ENCODE results near the gene XYLT2.

Gene XYLT2

DNA sequence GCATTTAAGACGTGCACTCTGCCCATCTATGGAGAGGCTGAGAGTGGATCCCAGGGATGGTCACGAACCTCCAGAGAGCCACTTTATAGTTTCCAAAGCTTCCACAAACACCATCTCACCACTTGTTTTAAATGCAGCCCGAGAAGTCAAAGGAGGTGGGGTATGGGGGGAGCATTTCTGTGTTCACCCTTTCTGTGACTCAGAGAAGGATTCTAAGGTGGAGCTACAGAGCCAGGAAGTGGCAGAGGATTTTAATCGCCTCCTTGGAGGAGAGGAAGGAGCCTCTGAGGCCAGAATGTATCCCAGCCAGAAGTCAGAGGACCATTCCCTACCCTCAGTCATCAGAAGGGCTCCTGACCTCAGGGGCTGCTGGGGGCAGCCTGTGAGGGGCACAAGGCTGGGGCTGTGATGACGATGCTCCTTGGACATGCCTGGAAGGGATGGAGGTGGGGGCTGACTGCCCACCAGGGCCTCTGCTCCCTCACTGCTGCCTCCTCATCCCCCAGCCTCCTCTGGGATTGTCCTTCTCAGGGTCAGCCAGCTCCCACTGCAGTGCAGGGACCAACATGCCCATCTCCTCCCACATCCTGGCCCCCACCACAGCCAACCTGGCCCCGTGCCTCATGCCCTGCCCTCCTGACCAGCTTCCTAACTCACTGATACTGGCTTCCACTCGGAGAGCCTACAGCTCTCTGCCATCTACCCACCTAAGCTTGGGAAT, 2.8 kb downstream of the XYLT2 start:
- DNase-seq (ENCODE audit: low spot score) = peak; percentile 58

DNA sequence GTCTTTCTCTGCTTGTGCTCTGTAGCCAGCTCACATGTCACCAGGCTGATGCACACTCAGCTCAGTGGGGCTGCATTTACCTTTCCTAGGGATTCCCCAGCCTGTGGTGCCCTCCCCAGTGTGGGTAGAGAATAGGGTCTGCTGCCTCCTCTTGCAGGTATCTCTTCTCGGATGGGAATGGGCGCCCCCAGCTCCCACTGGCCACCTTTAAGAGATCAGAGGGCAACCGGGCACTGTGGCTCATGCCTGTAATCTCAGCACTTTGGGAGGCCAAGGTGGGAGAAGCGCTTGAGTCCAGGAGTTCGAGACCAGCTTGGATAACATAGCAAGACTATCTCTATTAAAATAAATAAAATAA, 3.3 kb downstream of the XYLT2 start:
- DNase-seq (ENCODE audit: low spot score) = no peak

DNA sequence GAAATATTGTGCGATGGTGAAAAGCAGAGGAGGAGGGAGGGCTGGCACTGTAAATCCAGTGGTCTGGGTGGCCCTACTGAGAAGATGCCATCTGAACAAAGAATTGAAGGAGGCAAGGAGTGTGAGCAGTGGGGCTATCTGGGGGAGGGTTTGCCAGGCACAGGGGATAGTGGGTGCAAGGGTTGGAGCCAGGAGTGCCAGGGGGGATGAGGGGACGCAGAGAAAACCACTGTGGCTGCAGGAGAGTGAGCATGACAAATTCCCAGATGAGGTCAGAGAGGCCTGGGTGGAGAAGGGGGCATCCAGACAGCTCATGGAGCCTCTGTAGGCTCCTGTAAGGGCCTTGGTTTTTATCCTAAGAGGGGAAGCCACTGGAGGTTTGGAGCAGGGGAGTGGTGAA, 4.8 kb downstream of the XYLT2 start:
- DNase-seq (ENCODE audit: low spot score) = no peak

DNA sequence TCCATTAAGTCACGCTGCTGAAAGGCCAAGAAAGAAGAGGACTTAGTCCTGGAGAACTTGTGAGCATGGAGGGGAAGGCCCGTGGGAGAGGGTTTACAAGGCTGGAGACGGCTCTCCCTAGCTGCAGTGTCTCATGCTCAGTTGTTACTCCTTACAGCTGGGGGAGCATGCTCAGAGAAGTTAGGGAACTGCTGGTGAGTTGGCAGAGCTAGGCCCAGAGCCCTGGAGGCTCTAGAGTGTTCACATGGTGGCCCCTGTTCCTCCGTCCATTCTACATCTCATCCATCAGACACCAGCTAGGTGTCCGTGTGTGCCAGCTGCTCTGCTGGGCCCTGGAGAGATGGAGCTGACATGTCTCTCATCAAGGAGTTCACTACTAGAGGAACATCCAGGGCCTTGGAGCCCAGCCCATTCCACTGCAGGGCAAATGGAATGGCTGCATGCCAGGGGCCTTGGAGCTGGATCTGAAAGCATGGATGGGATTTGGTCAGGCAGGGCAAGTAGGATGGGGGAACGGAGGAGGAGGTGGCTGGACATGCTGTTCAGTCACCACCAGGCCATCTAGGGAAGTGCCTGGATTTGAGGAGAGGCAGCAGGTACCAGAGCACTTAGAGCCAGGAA, 6.3 kb downstream of the XYLT2 start:
- DNase-seq (ENCODE audit: low spot score) = no peak

DNA sequence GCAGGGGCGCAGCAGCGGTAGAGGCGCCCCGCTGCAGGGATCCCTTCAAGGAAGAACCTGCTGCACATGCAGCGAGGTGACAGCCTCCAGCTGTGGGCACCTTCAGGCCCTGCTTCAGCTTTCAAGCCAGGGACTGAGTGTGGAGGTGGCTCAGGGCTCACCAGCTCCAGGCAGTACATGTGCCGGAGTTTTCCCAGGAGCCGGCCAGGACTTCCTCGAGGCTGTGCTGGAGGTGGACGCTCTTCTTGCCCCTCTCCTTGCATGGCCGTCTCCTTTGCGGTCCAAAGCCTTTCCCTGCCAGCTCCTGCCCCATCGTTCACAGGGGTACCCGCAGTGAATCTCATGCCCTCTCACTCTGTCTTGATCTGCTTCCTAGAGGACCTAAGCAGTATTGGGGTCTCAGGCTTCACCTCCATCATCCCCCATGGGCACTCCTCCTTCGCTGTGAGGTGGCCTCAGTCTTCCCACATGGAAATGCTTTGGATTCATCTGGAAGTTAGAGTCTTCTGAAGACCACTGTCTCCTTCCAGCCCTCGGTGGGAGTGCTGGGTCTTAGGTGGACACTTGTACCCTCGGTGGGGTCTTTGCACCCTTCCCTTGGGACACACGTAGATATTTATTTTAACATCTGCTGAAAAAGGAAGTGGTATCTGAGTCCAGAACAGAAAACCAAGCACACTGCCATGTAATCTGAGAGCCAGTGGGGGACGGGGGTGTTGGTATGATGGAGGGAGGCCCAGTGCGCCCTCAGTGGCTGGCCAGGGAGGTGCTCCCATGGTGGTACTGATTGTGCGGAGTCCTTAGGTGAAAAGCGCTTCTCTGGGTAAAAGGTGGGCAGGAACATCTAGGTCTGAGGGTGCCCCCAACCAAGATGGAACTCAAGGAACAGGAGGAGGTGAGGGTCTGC, 7.0 kb downstream of the XYLT2 start:
- DNase-seq (ENCODE audit: low spot score) = no peak

DNA sequence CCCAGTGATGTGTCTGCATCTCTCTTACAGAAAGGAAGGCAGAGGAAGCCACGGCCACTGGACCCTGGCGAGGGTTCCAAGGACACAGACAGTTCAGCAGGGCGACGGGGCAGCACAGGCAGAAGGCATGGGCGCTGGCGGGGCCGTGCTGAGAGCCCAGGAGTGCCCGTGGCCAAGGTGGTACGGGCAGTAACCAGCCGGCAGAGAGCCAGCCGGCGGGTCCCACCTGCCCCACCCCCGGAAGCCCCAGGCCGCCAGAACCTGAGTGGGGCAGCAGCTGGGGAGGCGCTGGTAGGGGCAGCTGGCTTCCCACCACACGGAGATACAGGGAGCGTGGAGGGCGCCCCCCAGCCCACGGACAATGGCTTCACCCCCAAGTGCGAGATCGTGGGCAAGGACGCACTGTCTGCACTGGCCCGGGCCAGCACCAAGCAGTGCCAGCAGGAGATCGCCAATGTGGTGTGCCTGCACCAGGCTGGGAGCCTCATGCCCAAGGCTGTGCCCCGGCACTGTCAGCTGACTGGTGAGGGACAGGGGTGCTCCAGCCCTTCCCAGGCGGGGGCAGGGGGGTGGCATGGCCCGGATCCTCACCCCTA, 7.8 kb downstream of the XYLT2 start:
- DNase-seq (ENCODE audit: low spot score) = no peak

DNA sequence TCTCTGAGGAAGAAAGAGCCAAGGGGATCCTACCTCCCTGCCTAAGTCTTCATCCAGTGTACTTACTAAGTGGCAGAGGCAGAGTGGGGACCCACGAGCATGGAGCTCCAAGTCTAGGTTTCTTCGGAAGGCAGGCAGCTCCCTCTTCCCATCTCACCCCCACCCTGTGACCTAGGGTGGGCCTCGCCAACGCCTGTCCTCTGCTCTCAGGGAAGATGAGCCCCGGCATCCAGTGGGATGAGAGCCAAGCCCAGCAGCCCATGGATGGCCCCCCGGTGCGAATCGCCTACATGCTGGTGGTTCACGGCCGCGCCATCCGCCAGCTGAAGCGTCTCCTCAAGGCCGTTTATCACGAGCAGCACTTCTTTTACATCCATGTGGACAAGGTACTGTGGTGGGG, 8.3 kb downstream of the XYLT2 start:
- no peak for DNase-seq (ENCODE audit: low spot score)

DNA sequence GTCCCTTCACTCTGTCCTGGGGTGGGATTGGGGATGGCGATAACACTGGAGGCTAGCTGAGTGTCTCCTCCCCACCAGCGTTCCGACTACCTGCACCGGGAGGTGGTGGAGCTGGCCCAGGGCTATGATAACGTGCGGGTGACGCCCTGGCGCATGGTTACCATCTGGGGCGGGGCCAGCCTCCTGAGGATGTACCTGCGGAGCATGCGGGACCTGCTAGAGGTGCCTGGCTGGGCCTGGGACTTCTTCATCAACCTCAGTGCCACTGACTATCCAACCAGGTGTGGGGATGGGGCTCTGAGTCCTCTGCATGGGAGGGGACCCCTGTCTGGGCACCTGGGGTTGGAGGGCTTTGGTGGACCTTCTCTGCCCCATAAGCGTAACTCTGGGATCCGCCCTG, 8.8 kb downstream of the XYLT2 start:
- DNase-seq (ENCODE audit: low spot score) = no peak

DNA sequence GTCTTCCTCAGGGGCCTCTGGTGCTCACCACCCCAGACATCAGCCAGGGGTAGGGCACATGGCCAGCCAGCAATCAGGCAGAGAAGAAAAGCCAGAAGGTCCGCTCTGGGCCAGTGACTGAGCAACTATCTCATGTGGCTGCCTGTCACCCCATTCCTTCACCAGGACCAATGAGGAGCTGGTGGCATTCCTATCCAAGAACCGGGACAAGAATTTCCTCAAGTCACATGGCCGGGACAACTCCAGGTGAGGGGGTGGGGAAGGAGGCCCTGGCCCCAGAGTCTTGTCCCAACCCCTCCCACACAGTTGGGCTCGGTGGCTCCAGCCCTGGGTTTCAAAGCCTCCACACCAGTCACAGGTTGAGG, 9.4 kb downstream of the XYLT2 start:
- DNase-seq (ENCODE audit: low spot score) = no peak

DNA sequence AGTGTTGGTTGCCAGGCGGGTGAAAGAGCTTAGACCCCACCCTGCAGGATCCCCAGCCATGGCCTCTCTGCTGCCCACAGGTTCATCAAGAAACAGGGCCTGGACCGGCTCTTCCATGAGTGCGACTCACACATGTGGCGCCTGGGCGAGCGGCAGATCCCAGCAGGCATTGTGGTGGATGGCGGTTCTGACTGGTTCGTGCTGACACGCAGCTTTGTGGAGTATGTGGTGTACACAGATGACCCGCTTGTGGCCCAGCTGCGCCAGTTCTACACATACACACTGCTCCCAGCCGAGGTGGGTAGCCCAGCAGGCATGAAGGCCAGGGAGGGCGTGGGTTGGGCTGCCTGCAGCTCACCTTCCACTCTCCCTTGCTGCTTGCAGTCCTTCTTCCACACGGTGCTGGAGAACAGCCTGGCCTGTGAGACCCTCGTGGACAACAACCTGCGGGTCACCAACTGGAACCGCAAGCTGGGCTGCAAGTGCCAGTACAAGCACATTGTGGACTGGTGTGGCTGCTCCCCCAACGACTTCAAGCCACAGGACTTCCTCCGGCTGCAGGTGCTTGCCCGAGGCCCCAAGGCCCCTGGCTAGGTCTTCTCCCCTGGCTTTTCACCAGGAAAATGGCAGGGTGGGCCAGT, 9.9 kb downstream of the XYLT2 start:
- DNase-seq (ENCODE audit: low spot score) = no peak

DNA sequence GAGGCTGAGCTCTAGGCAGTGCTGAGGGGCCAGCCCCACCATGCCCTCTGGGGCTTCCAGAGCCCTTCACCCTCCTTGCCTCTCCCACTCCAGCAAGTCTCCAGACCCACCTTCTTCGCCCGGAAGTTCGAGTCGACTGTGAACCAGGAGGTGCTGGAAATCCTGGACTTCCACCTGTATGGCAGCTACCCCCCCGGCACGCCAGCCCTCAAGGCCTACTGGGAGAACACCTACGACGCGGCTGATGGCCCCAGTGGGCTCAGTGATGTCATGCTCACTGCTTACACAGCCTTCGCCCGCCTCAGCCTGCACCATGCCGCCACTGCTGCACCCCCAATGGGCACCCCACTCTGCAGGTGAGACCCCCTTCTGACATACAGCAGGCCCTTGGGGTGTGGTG, 10.5 kb downstream of the XYLT2 start:
- DNase-seq (ENCODE audit: low spot score) = no peak

DNA sequence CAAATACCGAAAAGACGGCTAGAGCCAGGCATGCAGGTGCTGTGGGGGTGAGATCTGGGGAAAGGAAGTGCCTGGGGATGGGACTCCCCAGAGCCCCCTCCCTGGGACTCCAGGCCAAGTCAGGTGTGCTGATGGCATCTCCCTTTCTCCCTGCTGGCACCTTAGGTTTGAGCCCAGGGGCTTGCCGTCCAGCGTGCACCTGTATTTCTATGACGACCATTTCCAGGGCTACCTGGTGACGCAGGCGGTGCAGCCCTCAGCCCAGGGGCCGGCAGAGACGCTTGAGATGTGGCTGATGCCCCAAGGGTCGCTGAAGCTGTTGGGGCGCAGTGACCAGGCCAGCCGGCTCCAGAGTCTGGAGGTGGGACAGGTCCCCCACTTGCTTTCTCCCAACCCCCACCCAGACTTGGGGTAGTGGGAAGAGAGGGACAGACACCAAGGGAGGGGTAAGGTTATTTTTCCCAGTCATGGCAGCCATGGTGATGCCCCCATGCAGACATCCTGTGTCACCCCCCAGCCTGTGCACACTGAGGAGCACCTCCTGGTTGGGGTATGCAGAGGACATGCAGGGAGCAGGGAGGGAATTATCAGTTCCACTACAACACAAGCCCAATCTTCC, 11.1 kb downstream of the XYLT2 start:
- DNase-seq (ENCODE audit: low spot score) = no peak

DNA sequence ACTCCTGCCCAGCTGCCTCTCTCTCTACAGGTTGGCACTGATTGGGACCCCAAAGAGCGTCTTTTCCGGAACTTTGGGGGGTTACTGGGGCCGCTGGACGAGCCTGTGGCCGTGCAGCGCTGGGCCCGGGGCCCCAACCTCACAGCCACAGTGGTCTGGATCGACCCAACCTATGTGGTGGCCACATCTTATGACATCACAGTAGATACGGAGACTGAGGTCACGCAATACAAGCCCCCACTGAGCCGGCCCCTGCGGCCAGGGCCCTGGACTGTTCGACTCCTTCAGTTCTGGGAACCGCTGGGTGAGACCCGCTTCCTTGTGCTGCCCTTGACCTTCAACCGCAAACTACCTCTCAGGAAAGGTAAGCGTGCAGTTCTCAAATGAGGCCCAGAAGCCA, 12.3 kb downstream of the XYLT2 start:
- no peak for DNase-seq (ENCODE audit: low spot score)

DNA sequence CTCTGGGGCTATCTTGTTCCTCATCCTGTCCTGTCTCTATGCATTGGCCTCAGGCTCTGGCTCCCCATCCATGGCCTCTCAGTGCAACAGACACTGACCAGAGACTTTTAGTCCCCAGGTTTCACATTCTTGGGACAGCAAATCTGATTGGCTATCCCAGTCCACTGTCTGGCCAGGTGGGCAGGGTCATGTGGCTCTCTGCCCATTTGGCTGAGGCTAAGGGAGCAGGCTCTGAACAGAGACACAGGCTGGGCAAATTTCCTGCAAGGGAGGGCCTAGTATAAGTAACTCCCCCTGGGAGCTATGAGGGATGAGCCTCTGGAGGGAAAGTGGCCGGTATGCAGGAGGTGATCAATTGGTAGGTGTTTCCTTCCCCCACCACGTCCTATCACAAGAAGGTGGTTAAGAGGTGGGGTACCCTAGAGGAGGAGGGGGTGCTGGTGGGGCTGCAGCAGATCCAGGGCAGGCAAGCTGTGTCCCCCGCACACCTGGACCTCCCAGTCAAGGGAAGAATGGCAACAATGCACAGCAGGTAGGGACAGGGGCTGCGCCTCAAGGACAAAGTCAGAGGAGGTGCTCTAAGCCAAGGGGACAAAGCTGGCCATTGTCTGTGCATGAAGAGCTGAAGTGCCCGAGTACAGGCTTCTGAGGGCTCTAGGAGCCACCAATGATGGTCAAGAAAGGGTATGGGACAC, 13.2 kb downstream of the XYLT2 start:
- DNase-seq (ENCODE audit: low spot score) = no peak

DNA sequence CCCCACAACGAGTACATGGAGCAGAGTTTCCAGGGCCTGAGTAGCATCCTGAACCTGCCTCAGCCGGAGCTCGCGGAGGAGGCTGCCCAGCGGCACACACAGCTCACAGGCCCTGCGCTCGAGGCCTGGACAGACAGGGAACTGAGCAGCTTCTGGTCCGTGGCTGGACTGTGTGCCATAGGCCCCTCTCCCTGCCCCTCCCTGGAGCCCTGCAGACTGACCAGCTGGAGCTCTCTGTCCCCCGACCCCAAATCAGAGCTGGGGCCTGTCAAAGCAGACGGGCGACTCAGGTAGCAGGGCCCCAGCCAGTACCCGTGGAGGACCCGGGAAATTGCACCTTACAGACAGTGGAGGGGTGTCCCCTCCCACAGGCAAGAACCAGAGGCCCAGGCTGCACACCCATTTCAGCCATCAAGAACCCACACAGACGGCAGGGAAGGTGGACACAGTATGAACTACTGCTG, 14.1 kb downstream of the XYLT2 start:
- no peak for DNase-seq (ENCODE audit: low spot score)

DNA sequence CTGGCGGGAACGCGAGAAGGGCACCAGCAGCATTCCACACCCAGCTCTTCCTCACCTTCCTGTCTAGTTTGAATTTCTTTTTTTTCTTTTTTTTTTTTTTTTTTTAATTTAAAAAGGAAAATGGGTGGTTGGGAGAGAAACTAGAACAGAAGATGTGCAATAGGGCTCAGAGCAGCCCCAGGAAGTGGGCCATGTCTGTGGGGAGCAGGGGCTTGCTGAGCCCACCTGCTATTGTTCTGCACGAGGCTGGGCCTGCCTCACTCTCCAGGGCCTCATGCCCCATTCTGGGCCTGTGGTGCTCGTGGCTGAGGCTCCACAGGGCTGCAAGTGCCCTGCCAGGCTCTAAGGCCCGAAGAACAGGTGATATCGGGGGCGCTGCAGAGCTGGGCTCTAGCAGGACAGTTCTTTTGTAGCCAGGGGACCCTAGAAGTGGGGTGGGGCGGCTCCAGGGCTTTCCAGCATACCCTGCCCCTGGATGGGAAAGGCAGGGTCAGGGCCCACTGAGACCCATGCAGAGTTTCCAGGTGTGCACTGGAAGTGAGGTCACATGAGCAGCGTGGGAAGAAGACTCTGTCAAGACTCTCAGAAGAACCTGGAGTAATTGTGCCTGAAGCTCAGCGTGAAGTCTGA, 14.7 kb downstream of the XYLT2 start:
- no peak for DNase-seq (ENCODE audit: low spot score)

DNA sequence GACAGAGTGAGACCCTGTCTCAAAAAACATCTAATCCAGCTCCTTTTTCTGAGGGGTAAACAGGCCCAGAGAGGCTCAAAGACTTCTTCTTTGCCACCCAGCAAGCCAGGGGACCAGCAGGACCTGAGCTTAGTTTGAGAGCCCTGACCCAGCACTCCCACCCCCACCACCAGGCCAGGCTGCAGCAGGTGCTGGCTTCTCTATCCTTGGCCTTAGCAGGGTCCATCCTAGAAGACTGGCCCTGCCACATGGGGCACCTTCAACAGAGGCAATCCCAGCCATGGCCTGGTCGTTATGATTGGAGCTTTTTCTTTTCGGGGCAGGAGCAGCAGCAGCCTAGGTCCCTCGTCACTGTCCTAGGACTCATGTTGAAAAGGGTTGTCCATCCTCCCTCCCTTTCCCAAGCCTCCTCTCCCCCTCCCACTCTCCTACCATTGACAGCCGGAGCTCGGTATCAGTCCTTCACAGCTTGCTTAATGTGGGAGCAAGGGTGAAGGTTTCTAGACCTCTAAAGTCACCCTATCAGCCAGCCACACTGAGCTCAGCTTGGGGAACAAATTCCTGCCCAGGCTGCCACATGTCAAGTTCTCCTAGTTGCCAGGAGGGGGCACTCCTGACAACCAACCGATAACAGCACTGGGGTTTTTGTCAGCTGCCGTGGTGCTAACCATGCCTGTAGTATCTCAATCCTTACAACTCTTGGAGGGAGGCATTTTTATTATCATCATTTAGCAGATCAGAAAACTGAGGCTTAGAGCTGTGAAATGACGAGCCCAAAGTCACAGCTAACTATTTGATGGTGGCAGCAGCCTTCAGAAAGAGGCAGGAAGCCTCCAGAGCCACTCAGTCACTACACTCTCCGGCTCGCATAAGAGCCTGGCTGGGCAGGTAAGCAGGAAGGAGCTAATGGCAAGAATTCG, 15.9 kb downstream of the XYLT2 start:
- DNase-seq (ENCODE audit: low spot score) = peak; percentile 89

DNA sequence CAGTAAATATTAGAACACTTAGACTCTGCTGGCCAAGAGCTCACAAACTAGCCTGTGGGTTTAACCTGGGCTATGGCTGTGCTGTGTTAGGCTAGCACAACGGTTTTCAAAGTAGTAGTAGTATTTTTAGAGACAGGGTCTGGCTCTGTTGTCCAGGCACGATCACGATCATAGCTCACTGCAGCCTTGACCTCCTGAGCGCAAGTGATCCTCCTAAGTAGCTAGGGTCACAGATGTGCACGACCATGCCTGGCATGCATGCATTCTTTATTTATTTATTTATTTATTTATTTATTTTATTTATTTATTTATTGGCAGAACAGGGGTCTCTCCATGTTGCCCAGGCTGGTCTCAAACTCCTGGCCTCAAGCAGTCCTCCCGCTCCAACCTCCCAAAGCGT, 16.7 kb downstream of the XYLT2 start:
- DNase-seq (ENCODE audit: low spot score) = no peak

DNA sequence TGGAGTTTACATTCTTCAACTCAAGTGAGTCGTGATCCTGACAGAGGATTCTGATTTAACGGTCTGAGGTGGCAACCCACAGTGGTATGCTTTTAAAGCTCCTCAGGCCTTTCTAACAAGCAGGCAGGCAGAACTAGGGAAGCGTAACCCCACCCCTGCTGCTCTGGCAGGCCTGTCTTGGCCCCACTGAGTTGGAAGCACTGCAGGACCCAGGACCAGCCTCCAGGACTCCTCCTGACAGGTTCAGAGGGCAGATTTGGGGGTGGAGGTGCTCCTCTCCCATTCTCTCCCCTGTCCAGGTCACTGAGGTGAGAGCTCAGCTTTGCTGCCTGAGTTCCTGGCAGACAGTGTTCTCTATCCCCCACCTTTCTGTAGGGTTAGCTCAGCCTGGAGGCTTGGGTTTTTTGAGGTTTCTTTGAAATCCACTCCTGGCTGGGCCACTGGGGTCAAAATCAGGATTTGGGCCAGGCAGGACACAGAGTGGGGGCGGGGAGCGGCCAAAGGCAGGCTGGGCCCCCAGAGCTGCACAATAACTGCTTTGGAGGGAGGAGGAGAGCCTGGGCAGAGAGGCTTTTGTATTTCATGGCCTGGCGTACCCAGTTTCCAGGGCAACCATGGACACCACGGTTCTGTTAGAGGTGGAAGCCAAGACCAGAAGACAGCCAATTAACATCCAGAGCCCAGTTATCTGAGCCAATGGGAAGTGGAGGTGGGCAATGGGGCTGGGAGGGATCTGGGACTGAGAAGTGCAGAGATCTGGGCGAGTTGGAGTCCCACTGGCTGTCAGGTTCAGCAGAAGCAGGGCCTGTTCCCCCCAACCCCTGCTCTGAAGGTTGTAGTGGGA, 17.5 kb downstream of the XYLT2 start:
- DNase-seq (ENCODE audit: low spot score) = peak; percentile 55

Measured in AG20443 (cell line).